HL-60 (cell line): ENCODE results near the gene KAZN.

ENCODE experiments used
- DNase-seq, 2 experiments: peaks; one replicate each; pipeline ENCODE4 v3.0.0-alpha.2; 2010 to 2020; ENCODE audit warnings: low read depth in 1 of 2, low spot score in 1 of 2
- H3K27ac ChIP-seq: fragments of 250-450 bp; sonication (Bioruptor Pico); replicated peaks from 2 replicates; pipeline ENCODE4 v1.5.1; 2020; ENCODE audit warnings: mild to moderate bottlenecking, moderate library complexity
- H3K27me3 ChIP-seq: fragments of 250-450 bp; sonication (Bioruptor Pico); 2 replicates; pipeline ENCODE4 v1.5.1; 2021; ENCODE audit warnings: mild to moderate bottlenecking, moderate library complexity; ENCODE audit not compliant: insufficient read depth, poor library complexity, severe bottlenecking
- H3K4me3 ChIP-seq: replicated peaks from 2 replicates; pipeline ENCODE4 v1.5.1; 2011; ENCODE audit warnings: mild to moderate bottlenecking, control low read depth, low read length; ENCODE audit not compliant: insufficient read depth
- GABPA ChIP-seq: IDR thresholded peaks from 2 replicates; pipeline ENCODE4 v1.6.1; 2012; ENCODE audit warnings: low read depth
- POLR2AphosphoS5 ChIP-seq: IDR thresholded peaks from 2 replicates; pipeline ENCODE4 v1.6.1; 2012; ENCODE audit warnings: low read depth
- SPI1 ChIP-seq: IDR thresholded peaks from 2 replicates; pipeline ENCODE4 v1.6.1; 2012; ENCODE audit warnings: low read depth, mild to moderate bottlenecking, borderline replicate concordance
- TF ChIP-seq, protein P1 (sequence below): IDR thresholded peaks from 2 replicates; pipeline ENCODE4 v1.6.1; 2012; ENCODE audit warnings: low read depth; ENCODE audit not compliant: insufficient replicate concordance
- TF ChIP-seq, protein P2 (sequence below): IDR thresholded peaks from one replicate; pipeline ENCODE4 v1.5.1; 2011; ENCODE audit warnings: low read length, control low read depth, inconsistent platforms; ENCODE audit not compliant: insufficient read depth

Gene KAZN

DNA sequence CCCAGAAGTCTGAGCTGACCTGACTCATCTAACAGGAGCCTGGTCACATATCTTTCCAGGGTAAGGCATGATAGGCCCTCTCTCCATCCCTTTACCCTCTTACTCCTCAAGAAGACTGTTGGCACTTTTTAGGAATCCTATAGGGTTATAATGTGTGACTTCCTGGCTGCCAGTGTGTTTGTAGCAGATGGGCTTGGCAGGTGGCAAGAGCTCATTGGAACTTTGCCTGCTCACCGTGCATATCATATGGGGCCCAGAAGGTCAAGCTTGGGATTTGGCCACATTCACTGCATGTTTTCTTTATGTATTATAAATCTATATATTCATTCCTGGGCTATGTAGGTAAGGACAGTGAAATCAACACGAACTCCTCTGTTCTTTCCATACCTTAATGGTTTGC, 5.2 kb downstream of the KAZN start:
- Histone ChIP-seq H3K27ac (no peak overlapping the region), H3K27me3 (peaks cover 15% of the 10 kb centered on the region), H3K4me3 (no peak overlapping the region)
- no peak for DNase-seq
- TF ChIP-seq, protein P1, sequence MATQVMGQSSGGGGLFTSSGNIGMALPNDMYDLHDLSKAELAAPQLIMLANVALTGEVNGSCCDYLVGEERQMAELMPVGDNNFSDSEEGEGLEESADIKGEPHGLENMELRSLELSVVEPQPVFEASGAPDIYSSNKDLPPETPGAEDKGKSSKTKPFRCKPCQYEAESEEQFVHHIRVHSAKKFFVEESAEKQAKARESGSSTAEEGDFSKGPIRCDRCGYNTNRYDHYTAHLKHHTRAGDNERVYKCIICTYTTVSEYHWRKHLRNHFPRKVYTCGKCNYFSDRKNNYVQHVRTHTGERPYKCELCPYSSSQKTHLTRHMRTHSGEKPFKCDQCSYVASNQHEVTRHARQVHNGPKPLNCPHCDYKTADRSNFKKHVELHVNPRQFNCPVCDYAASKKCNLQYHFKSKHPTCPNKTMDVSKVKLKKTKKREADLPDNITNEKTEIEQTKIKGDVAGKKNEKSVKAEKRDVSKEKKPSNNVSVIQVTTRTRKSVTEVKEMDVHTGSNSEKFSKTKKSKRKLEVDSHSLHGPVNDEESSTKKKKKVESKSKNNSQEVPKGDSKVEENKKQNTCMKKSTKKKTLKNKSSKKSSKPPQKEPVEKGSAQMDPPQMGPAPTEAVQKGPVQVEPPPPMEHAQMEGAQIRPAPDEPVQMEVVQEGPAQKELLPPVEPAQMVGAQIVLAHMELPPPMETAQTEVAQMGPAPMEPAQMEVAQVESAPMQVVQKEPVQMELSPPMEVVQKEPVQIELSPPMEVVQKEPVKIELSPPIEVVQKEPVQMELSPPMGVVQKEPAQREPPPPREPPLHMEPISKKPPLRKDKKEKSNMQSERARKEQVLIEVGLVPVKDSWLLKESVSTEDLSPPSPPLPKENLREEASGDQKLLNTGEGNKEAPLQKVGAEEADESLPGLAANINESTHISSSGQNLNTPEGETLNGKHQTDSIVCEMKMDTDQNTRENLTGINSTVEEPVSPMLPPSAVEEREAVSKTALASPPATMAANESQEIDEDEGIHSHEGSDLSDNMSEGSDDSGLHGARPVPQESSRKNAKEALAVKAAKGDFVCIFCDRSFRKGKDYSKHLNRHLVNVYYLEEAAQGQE, result no peak
- TF ChIP-seq, protein P2, sequence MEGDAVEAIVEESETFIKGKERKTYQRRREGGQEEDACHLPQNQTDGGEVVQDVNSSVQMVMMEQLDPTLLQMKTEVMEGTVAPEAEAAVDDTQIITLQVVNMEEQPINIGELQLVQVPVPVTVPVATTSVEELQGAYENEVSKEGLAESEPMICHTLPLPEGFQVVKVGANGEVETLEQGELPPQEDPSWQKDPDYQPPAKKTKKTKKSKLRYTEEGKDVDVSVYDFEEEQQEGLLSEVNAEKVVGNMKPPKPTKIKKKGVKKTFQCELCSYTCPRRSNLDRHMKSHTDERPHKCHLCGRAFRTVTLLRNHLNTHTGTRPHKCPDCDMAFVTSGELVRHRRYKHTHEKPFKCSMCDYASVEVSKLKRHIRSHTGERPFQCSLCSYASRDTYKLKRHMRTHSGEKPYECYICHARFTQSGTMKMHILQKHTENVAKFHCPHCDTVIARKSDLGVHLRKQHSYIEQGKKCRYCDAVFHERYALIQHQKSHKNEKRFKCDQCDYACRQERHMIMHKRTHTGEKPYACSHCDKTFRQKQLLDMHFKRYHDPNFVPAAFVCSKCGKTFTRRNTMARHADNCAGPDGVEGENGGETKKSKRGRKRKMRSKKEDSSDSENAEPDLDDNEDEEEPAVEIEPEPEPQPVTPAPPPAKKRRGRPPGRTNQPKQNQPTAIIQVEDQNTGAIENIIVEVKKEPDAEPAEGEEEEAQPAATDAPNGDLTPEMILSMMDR, result no peak
- TF ChIP-seq GABPA, result no peak
- TF ChIP-seq POLR2AphosphoS5, result no peak
- no peak for TF ChIP-seq SPI1

DNA sequence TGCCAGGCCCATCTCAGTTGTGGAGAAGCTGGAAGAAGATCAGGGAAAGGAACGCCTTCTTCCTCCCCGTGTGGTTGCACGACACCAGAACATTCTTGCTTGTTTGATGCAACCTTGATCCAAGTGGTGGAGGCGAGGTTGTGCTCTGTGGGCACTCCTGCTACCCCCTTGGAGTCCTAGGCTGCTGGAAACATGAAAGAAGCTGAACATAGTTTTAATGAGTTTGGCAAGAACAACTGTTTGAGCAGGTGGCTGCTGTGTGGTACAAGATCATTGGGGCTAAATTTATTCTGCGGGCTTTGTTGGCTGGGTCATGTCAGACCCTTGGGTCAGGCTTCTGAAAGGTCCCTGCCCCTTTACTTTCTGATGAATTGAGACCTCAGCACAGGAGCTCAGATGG, 5.9 kb downstream of the KAZN start:
- Histone ChIP-seq H3K27me3 (peaks cover 14% of the 10 kb centered on the region), H3K4me3 (no peak overlapping the region), H3K27ac (no peak overlapping the region)
- TF ChIP-seq GABPA (no peak), POLR2AphosphoS5 (no peak)
- TF ChIP-seq, protein P2, result no peak
- TF ChIP-seq, protein P1, result no peak
- DNase-seq, result no peak

DNA sequence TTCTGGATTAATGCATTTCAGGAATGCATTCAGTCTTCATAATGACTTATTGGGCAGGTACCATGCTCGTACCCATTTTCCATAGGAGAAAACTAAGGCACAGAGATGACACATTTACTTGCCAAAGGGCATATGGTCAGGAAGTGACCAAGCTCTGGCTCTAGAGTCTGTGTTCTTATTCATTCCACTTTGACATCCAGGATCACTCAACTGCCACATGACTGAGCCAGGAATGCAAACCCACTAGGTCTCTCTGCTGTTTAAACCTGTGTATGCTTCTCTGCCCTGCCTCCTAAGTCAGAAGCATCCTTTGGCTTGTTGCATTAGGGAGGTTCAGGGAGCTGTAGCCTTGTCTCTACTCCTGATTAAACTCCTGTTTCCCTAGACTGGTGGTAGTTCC, 7.5 kb downstream of the KAZN start:
- DNase-seq, result no peak
- Histone ChIP-seq H3K27ac (no peak overlapping the region), H3K27me3 (peaks cover 5% of the 10 kb centered on the region), H3K4me3 (no peak overlapping the region)
- TF ChIP-seq, protein P2, result no peak
- no peak for TF ChIP-seq POLR2AphosphoS5
- TF ChIP-seq, protein P1, result no peak
- TF ChIP-seq GABPA, result no peak
- no peak for TF ChIP-seq SPI1
